Muscle of back (tissue), 11 donors: ENCODE data around the gene DOCK9. TPM values are rescaled to one million over a fixed set of nuclear protein-coding genes. Genes with fewer than 3 reads are reported as not detected.
"Not testable (repeated sequence)": the region's sequence is repeated elsewhere in the genome, so short reads cannot be mapped to it uniquely, and the experiment has no call there.

Experiments used
- DNase-seq, 3 donors: peaks; one replicate each; pipeline versions ENCODE4 v3.0.0 to v3.0.0-alpha.2; 2013
- polyA plus RNA-seq, 10 donors: library from polyadenylated mRNA; unstranded; fragments of 120-200 nt; gene quantifications; one replicate each; pipeline ENCODE4 v1.2.1, GENCODE V29; 2013; ENCODE audit not compliant: insufficient read length in 10 of 10

DOCK9 gene
- polyA plus RNA-seq, 10 donors: 71.2 to 160 (median 102) TPM

- peak in 1 of 3 donors; percentile 34 for DNase-seq
Observed at GRCh38 chr13:98775844-98776598, 201.8 kb downstream of the DOCK9 start.

DNA sequence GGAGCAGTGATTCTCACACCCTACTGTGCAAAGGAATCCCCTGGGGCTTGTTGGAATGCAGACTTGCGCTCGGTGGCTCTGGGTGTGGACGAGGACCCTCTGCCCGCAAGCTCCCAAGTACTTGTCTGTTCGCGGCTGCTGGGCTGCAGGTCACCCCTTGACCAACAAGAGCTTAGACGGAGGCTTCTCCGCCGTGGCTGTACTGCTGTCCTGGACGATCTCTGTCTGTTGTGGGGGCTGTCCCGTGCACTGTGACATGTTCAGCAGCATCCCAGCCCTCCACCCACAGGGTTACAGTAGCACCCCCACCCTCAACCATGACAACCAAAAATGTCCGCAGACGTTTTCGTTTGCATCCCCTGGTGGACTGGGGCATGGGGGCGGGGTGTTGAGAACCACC, 202.5 kb downstream of the DOCK9 start:
- no peak for DNase-seq

- DNase-seq: no peak
Observed at GRCh38 chr13:98774776-98775175, 203.1 kb downstream of the DOCK9 start.

DNA sequence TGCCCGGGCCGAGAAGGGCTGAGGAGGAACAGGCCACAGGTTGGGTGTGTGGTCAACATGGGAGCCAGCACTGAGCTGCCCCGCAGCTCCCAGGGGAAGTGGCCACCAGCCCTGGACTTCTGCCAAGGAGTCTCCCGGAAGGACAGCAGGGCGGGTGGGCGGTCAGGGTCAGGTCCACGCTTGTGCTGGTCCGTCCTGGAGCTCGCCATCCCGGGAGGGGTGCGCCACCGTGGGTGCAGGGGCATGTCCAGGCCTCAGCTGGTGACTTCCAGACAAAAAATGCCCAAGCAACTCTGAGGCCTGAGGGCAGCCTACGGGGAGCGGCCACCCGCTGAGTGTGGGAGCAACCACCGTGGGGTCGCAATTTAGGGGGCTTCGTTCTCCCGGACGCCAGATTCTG, 203.9 kb downstream of the DOCK9 start:
- no peak for DNase-seq

DNA sequence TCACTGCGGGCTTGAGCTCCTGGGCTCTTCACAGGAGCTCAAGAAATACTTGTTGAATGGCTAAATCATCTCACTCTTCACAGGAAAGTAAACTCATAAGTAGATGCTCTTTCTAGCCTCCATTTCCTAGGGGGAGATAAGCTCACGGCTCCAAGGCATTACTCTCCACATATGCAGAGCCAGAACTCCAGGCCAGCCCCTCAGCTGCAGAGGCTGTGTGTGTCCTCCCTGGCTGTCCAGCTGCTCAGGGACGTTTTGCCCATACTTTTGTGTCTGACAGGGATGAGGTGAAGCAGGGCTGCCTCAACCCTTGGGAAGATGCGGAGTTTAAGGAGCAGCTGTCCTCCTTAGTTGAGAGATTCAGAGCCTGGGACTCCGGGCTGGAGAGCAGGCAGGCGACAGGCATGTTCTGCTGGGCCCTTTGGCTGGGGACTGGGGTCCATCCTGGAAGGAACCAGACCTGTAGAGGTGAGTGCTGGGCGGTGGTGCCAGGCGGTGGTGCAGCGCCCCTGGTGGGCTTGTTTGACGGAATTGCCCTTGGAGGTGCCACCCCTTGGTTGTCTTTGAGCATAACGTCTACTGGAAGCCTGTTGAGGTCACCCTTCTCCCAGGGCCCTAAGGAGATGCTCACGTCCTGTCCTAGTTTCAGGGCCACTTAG, 204.9 kb downstream of the DOCK9 start:
- DNase-seq: peak in 2 of 3 donors; percentile 15 to 48

GRCh38 chr13:98771838-98772611, 205.8 kb downstream of the DOCK9 start:
- DNase-seq: no peak

- DNase-seq: no peak
Observed at GRCh38 chr13:98769736-98770135, 208.1 kb downstream of the DOCK9 start.

GRCh38 chr13:98768522-98768921, 209.3 kb downstream of the DOCK9 start:
- DNase-seq: no peak

GRCh38 chr13:98766697-98767096, 211.2 kb downstream of the DOCK9 start:
- no peak for DNase-seq

- DNase-seq: no peak
Observed at GRCh38 chr13:98765996-98766519, 211.8 kb downstream of the DOCK9 start.

GRCh38 chr13:98761986-98762616, 215.8 kb downstream of the DOCK9 start:
- DNase-seq: no peak

DNA sequence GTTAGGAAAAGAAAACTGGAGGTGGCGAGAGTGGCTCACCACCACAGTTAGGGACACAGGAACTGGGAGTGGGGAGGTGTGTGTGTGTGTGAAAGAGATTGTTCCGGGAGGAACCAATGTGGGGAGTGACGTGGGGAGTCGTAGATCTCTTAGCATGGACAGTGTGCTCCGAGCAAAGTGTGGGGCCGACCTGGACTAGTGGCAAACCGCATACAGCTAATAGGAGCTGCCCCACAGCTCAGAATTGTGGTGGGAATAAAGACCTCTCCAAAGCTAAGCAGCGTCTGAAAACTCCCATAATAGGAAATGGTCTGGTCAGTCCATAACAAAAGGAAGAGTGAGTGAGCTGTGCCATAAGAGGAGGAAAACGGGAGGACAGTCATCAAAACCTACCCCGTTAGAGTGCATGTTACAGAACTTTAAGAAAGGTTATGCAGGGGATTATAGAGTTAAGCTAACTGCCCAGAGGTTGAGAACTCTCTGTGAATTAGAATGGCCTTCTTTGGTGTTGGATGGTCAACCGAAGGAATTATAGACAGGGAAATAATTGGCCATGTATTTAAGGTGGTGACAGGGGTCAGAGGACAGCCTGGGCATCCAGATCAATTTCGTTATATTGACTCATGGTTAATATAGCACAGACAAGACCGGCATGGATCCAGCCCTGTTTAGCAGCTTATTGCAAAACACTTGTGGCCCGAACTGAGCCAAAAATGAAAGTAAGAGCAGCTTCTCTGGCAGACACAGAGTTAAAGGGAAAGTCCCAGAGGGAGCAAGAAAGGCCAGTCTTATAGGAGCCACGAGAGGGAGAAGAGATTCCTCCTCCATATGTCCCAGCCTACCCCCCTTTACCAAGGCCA, 216.5 kb downstream of the DOCK9 start:
- DNase-seq: peak in 2 of 3 donors; percentile 18 to 49

DNA sequence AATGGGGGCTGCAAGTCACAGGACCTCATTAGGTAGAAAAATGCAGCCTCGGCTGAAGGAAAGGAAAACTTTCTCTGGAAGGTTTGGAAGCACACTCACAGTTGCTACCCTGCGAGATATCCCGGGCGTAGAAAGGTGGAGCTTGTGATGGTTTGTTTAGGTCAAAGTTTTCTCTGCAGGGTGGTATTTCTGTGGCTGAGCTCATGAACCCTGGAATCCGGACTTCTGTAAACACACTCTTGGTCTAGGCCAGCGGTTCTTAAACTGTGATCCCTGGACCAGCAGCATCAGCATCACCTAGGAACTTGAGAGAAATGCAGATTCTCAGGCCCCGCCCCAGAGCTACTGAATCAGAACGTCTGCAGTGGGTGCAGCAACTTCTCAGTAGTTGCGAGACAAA, 222.1 kb downstream of the DOCK9 start:
- no peak for DNase-seq

DNA sequence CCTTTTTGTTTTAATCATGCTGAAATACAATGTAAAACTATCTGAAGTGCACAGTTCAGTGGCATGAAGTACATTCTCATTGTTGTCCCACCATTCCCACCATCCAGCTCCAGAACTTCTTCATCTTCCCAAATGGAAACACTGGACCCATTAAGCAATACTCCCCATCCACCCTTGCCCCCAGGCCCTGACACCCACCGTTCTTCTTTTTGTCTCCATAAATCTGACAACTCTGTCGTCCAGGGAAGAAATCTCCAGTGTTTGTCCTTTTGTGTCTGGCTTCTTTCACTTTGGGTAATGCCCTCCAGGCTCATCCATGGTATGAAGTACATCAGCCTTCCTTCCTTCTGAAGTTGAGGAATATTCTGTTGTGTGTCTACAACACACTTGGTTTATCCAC, 222.7 kb downstream of the DOCK9 start:
- DNase-seq: no peak

DNA sequence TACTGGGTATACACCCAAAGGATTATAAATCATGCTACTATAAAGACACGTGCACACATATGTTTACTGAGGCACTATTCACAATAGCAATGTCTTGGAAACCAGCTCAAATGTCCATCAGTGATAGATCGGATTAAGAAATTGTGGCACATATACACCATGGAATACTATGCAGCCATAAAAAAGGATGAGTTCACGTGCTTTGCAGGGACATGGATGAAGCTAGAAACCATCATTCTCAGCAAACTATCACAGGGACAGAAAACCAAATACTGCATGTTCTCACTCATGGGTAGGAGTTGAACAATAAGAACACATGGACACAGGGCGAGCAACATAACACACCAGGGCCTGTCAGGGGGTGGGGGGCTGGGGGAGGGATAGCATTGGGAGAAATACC, 223.4 kb downstream of the DOCK9 start:
- DNase-seq: not testable (repeated sequence)

- DNase-seq: no peak
Observed at GRCh38 chr13:98752467-98753290, 225.2 kb downstream of the DOCK9 start, which contains the start of gene SLC15A1. Gene SLC15A1 (minus strand): TSS chr13:98752672. CDS start chr13:98752598, 74 bp downstream.

- peak in 1 of 3 donors; percentile 38 for DNase-seq
Observed at GRCh38 chr13:98751861-98752466, 225.9 kb downstream of the DOCK9 start.

GRCh38 chr13:98751367-98751782, 226.5 kb downstream of the DOCK9 start:
- peak in 1 of 3 donors; percentile 18 for DNase-seq

DNA sequence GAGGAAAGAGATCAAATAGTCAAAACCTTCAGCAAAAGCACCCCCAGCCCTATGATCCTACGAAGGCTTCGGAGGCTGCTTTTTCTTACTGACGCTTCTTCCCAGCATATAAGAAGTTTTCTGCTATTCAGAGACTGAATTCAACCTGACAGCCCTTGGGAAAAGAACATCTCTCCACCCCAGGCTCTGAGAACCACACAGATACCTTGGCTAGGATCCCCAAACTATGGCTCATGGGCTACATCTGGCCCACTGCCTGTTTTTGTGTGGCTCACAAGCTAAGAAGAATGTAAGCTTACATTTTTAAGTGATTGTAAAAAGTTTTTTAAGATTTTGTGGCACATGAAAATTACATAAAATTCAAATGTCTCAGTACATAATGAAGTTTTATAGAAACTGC, 228.4 kb downstream of the DOCK9 start:
- DNase-seq: peak in 1 of 3 donors; percentile 23
